ENCODE data around the gene ATP2B2. TPM values are rescaled to one million over a fixed set of nuclear protein-coding genes. Genes with fewer than 3 reads are reported as not detected.

The ATP2B2 gene
- total RNA-seq, 6 experiments from 2014 or later, result 25.9 to 45.1 (median 35.1) TPM

DNA sequence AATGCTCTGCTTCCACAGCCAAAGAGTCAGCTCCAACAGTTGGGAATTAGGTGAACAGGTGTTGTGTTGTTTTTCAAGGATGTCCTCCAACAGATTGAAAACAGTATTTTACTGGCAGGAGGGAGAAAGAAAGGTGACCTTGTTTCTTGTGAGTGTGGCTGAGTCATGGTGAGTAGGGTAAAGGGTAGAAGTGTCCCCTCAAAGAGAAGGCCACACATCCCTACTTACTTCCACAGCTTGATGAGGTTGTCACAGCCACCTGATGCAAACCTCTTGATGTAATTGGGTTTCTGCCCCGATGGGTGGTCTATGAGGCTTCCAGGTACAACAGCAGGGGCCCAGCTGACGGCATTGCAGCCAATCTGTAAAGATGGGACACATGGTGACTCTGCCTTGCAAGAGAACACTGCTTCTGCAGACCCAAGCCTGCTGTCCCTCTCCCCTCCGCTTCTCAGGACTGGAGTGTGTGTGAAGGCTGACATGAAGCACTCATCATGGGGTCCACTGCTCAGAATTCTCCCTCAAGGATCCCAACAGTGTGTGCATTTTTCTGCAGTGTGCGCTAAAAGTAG, 200.0 kb downstream of the ATP2B2 start:
- H3K4me3 ChIP-seq, result no peak overlapping the region
- no peak overlapping the region for H3K27ac ChIP-seq
- DNase-seq (no peak), ATAC-seq (no peak)
- peaks cover 5 to 91% (median 30%) of the 10 kb centered on the region in 4 donors for H3K36me3 ChIP-seq
- TF ChIP-seq, protein P1, sequence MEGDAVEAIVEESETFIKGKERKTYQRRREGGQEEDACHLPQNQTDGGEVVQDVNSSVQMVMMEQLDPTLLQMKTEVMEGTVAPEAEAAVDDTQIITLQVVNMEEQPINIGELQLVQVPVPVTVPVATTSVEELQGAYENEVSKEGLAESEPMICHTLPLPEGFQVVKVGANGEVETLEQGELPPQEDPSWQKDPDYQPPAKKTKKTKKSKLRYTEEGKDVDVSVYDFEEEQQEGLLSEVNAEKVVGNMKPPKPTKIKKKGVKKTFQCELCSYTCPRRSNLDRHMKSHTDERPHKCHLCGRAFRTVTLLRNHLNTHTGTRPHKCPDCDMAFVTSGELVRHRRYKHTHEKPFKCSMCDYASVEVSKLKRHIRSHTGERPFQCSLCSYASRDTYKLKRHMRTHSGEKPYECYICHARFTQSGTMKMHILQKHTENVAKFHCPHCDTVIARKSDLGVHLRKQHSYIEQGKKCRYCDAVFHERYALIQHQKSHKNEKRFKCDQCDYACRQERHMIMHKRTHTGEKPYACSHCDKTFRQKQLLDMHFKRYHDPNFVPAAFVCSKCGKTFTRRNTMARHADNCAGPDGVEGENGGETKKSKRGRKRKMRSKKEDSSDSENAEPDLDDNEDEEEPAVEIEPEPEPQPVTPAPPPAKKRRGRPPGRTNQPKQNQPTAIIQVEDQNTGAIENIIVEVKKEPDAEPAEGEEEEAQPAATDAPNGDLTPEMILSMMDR (IDR thresholded peaks at IDR 0.05), result no peak
- no peak for TF ChIP-seq POLR2A (IDR thresholded peaks at IDR 0.05)
- H3K9me3 ChIP-seq, result no peaks in the 10 kb centered on the region
- H3K27me3 ChIP-seq, result no peaks in the 10 kb centered on the region
- no peaks in the 10 kb centered on the region for H3K4me1 ChIP-seq
- 87% methylated on average over 3 of the region's 4 CpGs for WGBS (ENCODE audit: insufficient coverage, low coverage, low lambda C conversion rate, missing lambda C conversion rate)
- intact Hi-C loops (cut with DNase I), result no loop called here

DNA sequence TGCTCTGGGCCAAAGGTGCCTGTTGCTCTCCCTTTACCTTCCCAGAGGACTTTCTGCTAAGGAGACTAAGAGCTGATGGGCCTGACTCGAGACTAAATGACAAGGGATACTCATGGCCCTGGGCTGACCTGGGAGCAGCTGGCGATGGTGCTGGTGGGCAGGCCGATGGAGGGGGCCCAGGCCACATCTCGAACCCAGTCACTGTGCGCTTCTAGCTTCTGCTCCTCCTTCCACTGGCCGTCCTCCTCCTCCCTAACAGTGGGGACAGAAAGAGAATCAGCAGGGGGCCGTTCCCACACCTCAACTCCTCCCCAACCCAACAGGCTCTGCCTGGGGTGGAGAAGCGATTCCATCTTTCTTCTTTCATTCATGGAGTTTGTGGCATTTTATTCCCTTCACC, 200.5 kb downstream of the ATP2B2 start:
- WGBS (ENCODE audit: insufficient coverage, low coverage, low lambda C conversion rate, missing lambda C conversion rate), result 79% methylated on average over 4 of the region's 8 CpGs

DNA sequence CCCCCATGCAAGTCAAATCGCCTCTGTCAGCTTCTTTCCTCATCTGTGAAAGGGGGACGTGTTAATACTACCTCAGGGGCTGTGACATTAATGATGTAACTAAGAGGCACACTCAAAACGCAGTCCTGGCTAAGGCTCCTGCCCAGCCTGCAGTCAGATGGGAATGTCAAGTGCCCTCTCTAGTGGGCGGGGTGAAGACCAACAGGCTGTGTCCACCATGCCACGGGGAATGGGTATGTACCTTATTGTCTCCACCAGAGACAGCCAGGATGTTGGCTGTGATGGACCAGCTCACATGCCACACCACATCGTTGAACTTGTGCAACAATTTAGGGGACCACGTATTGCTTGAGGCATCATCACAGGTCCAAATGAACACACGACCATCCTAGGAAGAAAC, 201.6 kb downstream of the ATP2B2 start:
- TF ChIP-seq, protein P1 (IDR thresholded peaks at IDR 0.05), result no peak
- TF ChIP-seq POLR2A (IDR thresholded peaks at IDR 0.05), result no peak
- ATAC-seq (peak in 1 of 4 donors; percentile 16), DNase-seq (no peak)
- WGBS (ENCODE audit: insufficient coverage, low coverage, low lambda C conversion rate, missing lambda C conversion rate), result 87% methylated on average over 4 of the region's 8 CpGs
- no peaks in the 10 kb centered on the region for H3K4me1 ChIP-seq
- intact Hi-C loops (cut with DNase I), result no loop called here
- H3K9me3 ChIP-seq, result no peaks in the 10 kb centered on the region
- no peak overlapping the region for H3K27ac ChIP-seq
- H3K27me3 ChIP-seq, result no peaks in the 10 kb centered on the region
- H3K36me3 ChIP-seq, result peaks cover 8 to 85% (median 30%) of the 10 kb centered on the region in 4 donors
- H3K4me3 ChIP-seq, result no peak overlapping the region

More for the DNA sequence above, 200.5 kb downstream of the ATP2B2 start:
- peaks cover 8 to 91% (median 30%) of the 10 kb centered on the region in 4 donors for H3K36me3 ChIP-seq
- no peak overlapping the region for H3K27ac ChIP-seq
- no peak overlapping the region for H3K4me3 ChIP-seq
- ATAC-seq, result peak in 1 of 4 donors; percentile 15
- no peak for DNase-seq
- H3K9me3 ChIP-seq, result no peaks in the 10 kb centered on the region
- H3K4me1 ChIP-seq, result no peaks in the 10 kb centered on the region
- TF ChIP-seq, protein P1 (IDR thresholded peaks at IDR 0.05), result no peak
- no peak for TF ChIP-seq POLR2A (IDR thresholded peaks at IDR 0.05)
- no peaks in the 10 kb centered on the region for H3K27me3 ChIP-seq
- intact Hi-C loops (cut with DNase I), result no loop called here

DNA sequence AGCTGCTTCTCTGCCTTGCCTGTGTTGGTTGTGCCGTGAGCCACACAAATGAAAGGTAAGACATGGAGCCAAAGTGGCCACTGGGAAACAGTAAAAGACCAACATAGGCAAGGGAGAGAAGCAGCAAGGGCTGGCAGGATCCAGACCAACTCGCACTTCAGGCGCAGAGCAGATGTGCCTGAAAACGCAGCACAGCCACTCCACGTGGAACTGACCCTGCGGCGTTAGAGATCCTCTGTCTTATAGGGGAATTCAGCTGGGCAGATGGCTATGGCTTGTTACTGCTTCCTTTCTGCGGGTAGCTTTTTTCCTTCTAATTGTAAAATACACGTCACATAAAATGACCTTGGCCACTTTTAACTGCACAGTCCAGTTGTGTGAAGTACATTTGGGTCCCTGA, 202.3 kb downstream of the ATP2B2 start:
- ATAC-seq (no peak), DNase-seq (no peak)
- Histone ChIP-seq H3K27me3 (no peaks in the 10 kb centered on the region), H3K36me3 (peaks cover 8 to 79% (median 29%) of the 10 kb centered on the region in 4 donors), H3K27ac (no peak overlapping the region), H3K9me3 (no peaks in the 10 kb centered on the region), H3K4me1 (no peaks in the 10 kb centered on the region), H3K4me3 (no peak overlapping the region)
- intact Hi-C loops (cut with DNase I), result no loop called here
- WGBS (ENCODE audit: insufficient coverage, low coverage, low lambda C conversion rate, missing lambda C conversion rate), result 74% methylated on average over 3 of the region's 9 CpGs
- no peak for TF ChIP-seq POLR2A (IDR thresholded peaks at IDR 0.05)
- TF ChIP-seq, protein P1 (IDR thresholded peaks at IDR 0.05), result no peak

Data from right lobe of liver (tissue), 6 donors.